Activated CD4-positive, alpha-beta T cell treated with anti-CD3 and anti-CD28 coated beads, Interleukin-2, amount 50 U/mL, for 16 hours (primary cell): ENCODE data around the gene GLP1R.

Source experiments
- DNase-seq: peaks from one replicate; pipeline ENCODE4 v3.0.0-alpha.2; 2020

Gene GLP1R

DNA sequence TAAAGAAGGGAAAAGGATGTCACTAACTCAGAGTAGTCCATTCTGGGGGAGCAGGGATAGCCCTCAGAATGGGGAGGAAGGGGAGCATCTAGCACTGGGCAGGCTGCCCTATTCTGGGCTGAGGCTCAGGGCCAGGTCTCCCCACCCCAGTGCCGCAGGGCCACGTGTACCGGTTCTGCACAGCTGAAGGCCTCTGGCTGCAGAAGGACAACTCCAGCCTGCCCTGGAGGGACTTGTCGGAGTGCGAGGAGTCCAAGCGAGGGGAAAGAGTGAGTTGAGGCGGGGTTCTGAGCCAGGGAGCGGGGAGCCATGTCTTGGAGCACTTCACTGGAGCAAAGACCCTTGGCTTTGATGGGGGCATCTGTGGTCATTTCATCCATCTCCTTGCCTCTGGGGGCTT, 17.0 kb downstream of the GLP1R start:
- no peak for DNase-seq

DNA sequence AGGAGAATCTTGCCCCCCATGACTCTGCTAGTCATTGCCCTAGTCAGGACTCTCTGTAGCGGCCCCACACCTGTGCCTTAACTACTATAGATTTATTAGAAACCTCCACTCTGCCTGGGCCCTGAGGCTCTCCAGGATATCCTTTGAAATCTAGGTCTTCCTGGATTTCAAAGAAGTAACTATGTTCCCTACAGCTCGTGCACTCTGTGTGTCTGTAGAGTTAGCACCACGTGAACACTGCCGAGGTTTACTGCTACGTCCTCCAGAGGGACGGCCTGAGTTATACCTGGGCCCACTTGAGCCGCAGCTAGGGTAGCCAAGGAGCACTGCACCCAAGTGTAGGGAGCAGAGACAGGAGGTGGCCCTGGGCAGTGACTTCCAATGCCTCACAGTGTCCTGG, 19.8 kb downstream of the GLP1R start:
- no peak for DNase-seq

DNA sequence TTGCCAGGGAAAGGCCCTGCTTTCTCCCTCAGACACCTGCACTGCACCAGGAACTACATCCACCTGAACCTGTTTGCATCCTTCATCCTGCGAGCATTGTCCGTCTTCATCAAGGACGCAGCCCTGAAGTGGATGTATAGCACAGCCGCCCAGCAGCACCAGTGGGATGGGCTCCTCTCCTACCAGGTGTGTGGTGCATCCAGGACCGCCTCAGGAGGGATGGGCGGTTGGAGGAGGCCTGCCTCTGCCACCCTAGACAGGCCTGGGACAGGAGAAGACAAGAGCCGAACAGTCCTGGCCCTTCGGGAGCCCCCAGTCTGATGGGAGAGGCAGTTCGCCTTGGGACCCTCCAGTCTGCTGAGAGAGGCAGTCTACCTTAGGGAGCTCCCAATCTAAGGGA, 24.2 kb downstream of the GLP1R start:
- DNase-seq = no peak

DNA sequence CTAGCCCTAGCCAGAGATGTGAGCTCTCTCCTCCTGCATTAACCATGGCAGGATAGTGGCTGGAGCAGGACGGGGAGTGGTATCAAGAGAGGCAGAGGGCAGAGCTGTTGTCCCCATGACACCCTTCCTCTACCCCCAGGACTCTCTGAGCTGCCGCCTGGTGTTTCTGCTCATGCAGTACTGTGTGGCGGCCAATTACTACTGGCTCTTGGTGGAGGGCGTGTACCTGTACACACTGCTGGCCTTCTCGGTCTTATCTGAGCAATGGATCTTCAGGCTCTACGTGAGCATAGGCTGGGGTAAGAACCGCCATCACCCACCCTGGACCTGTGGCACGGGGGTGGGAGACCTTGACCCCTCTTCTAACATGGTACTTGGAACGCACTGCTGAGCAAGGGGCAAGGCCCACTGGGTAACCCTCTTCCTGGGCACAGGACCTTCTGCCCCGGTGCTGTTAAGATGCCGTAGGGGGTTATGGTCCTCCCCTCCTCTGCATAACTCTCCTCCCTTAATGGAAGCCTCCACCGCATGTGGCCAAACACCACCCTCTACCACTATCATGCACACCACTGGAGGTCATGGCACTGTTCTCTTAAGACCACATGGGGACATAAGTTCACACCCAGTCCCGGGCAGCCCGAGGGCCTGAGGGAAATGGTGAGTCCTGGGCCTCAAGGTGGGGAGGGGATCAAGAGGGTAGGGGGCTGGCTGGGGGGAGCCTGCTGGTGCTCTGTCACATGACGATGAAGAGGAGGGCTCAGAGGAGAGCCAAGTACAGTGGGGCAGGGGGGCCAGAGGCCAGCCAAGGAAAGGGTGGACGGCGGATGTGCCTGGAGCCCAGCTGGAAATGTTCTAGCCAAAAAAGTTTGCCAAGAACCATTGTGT, 25.1 kb downstream of the GLP1R start:
- DNase-seq = no peak

DNA sequence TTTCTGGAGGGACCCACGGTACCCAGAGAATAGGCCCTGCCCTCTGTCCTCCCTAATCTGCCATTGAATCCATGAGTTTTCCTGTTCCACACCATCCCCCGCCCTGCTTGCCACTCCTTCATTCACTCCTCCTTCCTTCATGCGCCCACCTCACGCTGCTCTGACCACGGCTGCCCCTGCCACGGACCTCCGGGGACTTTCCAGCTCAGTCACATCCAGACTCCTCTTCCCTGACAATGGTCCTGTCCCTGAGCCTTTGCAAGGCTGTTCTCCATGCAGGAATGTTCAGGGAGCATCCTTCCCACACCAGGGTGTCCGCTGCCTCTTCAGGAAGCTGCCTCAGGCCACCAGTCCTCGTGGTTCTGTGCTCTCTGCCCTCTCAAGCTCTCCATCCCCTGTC, 25.9 kb downstream of the GLP1R start:
- no peak for DNase-seq

DNA sequence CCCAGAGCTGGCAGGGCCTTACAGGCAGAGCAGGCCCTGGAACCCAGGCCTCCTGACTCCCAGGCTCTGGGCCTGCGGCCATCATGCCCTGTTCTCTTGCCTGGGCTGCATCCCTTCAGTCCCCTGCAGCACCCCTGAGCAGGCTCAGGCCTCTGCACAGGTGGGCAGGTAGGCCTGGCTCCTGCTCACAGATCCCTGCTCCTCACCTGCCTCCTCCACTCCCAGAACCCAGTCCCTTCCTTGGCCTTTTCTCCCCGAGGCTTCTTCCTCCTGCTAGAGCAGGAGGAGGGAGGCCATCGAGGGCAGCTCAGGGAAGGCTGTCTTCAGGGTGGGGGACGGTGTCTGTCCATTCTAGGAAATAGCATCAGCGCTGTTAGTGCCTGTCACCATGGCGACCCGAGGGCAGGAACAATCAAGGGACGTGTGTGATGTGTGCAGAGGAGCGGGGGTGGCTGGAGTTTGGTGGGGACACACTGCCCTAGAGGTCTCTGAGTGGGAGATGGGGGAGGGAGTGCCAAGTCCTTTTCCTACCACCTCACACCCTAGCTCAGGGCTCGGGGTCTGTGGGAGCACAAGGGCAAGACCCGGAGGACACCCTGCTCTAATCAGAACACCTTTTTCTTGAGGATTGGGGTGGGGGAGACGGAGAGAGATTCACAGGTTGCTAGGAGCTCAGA, 26.6 kb downstream of the GLP1R start:
- no peak for DNase-seq

DNA sequence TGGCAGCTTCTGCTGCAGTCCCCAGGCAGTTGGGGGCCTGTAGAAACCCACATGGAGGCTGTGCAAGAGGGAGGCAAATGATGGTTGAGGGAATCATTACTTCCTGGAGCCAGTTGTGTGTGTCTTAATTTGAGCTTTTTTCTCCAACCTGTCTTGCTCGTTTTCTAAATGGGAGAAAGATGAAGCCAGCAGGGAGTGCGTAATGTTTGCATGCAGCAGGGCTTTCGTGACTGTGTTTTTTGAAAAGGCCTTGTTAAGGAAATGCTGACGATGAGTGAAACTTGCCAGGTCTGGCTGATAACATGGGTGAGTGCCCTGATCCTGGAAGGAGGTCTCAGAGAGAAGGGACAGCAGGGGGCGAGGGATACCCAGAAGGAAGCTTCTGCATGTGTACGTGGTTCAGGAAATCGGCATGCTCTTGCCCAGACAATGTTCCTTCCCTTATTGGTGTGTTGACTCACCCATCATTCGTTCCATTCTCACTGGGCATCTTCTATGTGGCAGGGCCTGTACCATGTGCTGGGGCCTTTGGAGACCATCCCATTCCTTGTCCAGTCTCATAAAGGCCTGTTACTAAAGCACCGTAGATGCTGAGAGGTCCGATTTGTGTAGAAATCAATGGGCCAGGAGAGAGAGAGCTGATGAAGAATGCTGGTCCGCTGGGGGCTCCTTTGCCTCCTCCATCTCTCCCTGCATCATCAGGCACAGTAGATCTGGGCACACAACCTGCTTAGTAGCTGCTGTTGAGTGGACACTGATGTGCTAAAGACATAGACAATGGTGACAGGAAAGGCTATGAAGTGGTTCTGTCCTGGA, 27.4 kb downstream of the GLP1R start:
- no peak for DNase-seq

DNA sequence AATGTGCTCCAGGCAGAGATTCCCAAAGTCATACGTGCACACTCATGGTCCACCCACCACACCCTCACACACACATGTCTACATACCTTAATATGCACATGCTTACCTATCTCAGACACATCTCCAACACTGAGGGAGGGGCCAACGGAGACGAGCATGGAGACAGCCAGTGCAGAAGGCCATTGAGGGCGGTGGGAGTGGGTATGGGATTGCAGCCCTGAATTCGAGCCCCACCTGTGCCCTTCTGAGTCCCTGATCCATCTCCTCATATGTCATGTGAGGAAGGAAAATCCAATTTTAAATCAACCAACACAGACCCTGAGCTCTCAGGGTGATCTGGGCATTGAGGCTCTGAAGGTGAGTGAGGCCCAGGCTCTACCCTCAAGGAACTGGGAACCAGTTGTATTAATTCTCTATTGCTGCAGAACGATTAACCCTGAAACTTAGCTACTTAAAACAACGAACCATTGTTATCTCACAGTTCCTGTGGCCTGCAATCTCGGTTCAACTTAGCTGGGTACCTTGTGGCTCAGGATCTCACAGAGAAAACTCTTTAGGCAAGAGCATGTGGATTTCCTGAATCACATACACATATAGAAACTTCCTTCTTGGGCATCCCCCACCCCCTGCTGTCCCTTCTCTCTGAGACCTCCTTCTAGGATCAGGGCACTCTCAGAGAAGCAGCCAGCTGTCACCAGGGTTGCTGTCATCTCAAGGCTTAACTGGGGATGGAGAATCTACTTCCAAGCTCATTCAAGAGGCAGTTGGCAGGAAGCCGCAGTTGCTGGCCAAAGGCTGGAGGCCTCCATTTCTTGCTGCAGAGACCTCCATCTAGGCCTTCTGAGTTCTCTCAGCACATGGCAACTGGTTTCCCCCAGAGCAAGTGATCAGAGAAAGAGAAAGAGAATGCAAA, 28.3 kb downstream of the GLP1R start:
- DNase-seq = no peak

DNA sequence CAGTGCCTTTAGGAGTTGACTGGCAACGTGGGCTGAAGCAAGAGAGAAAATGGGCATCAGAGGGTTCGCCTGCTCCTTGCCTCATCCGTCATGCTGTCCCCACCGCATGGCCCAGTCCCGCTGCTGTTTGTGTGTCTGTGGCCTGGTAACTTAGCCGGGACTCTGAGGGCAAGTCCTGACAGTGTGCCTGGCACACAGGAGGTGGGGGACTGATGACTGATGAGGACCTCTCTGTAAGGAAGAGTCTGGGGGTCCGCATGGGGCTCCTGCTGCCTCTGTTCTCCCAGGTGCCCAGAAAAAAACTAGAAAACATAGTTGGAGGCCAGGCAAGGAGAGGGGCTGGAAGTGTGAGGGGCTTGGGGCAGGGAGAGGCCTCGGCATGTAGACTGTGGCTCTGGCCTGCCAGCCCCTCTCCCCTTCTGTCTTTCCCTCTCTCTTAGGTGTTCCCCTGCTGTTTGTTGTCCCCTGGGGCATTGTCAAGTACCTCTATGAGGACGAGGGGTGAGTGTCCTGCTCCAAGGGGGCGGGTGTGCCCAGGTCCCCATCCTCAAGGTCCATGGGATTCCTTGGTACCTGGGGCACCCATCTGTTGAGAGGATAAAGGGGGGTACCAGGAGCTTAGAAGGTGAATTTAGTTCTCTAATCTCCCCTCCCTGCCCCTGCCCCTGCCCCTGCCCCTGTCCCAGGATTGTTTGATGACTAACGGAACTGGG, 29.5 kb downstream of the GLP1R start:
- DNase-seq = no peak

DNA sequence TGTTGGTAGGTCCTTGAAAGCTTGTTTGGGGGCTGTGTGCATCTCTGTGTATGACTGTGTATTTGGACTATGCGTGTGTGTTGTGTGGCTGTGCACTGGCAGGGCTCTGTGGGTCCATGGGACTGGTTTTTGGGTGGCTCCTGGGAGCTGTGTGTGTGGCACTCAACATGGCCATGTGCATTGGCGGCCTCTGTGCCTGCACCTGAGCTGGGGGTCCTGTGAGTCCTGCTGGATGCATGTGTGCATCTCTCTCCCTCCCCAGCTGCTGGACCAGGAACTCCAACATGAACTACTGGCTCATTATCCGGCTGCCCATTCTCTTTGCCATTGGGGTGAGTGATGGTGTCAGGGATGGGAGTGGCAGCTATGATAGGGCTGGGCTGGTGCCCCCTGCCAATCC, 30.1 kb downstream of the GLP1R start:
- DNase-seq = no peak

DNA sequence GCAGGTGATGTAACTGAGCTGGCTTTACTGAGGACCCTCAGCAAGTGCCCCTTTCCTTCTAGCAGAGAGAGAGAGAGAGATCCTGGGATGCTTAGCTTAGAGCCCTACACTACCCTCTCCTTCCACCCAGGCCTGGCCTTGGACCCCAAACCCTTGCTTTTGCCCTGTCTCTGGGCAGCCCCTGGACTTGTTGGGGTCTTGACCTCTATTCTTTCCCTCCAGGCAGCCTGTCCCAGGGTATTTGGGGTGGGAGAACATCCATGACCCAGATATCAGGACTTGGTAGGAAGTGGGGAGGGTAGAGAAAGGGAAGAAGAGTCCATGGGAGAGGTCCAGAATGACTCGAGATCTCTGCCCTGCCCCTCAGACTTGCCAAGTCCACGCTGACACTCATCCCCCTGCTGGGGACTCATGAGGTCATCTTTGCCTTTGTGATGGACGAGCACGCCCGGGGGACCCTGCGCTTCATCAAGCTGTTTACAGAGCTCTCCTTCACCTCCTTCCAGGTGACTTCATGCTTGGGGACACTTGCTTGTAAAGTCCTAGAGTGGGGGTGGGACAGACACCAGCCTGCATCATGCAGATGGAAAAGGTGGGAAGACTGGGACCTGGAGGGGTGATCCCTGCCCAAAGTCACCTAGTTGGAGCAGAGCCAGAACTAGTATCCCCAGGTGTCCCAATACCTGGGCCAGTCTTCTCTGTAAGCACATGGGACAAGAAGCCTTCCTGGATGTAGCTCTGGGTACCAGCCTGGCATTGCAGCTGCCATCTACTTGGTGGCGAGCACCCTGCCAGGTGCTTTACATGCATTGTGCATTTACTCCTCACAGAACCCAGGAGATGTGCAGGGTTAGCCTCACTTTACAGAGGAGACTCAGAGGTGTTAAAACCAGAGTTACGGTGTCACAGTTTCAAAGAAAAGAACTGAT, 30.9 kb downstream of the GLP1R start:
- no peak for DNase-seq

DNA sequence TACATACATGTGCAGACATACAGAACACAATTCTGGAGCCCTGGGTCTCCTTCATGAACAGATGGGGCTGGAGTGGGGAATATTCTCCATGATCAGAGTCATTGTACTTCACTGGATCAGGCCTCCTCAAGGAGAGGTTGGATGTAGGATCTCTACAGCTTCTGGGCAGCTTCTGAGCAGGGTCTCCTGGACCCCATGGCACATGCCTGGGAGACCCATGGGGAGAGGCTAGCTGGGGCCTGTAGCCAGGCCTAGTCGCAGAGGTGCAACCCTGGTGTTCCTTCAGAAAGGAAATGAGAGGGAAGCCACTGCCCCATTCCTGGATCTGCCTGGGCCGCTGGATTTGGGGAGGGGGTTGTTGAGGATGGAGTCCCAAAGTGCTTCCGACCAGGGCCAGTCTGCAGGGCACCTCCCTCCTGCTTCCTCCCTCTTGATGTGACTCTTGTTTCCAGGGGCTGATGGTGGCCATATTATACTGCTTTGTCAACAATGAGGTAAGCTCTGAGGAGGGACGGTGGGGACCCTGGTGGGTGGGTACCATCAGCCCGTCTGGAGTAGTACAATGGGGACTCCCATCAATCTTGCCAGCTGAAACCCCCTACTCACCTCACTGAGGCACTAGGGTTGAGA, 31.8 kb downstream of the GLP1R start:
- no peak for DNase-seq

DNA sequence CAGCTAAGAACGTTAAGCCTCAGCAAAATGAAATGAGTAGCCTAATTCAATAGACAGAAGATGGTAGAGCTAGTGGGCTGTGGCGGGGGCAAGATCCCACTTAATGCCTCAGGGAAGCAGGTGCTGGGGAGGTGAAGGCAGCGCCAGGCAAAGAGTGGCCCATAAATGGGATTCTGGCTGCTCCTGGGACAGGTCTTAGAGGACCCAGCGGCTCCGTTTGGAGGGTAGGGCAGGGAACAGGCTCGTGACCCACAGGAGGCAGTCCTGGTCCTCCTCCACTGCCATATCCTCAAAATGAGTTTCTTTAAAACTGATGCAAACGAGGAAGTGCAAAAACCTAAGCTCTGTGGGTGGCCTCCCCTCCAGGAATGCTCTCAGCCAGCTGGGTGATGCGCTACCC, 33.7 kb downstream of the GLP1R start:
- no peak for DNase-seq

DNA sequence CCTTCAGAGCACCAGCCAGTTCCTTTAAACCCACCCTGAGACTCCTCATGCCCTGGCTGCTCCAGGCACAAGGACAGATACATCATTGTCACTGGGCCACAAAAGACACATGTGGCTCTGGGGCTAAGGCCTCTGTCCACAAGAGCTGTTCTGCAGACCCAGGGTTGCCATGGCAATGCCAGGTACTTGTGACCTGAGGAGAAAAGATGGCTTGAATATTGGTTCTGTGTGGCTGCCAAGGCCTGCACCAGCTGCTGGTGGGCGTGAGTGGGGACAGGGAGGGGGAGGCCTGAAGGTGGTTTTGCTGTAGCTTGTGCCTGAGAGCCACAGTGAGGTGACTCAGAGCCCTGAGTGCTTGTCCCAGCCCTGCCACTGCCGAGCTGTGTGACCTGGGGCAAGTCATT, 34.7 kb downstream of the GLP1R start:
- no peak for DNase-seq

DNA sequence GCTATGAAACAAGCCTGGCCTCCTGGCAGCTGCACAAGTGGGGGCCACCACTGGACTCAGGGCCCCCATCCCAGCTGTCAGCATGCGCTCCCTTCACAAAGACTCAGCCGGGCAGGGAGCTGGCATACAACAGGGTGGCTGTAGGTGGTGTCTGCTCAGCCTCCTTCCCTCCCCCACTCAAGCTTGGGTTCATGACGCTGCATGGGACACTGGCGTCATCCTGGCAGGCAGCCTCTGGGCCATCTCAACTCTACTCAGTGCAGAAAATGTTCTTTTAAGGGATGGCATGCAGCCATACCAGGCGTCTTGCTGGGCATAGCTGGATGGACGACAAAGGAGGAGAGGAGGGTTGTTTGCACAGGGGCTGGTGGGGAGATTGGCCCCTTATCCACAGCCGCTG, 35.9 kb downstream of the GLP1R start:
- no peak for DNase-seq

DNA sequence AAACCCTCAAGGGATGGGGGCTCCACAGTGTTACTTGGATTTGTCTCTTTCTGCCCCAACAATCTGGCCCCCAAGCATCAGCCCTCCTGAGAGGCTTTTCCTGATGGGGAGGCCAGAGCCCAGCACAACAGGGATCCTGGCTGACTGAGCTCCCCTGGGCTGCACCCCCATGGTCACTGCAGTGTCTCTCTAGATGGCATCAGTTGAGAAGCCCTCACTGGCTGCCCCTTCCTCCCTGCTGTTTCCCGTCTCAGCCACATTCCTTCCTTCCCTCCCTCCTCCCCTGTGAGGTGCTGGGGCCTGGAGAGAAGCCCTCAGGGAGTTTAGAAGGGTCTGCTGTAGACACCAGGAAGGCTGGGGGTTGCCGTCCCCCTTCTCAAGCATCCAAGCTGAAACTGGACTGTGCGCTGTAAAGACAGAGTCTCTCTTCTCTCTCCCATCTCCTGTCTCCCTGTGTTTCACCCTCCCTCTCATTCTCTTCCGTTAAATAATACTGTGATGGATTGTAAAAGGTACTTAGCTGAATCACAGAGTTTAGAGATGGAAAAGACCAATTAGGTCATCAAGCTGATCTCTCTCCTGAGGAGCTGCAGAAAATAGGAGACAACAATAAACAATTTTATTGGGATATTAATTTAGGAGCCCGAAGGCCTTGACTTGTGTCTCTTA, 36.7 kb downstream of the GLP1R start:
- DNase-seq = no peak

DNA sequence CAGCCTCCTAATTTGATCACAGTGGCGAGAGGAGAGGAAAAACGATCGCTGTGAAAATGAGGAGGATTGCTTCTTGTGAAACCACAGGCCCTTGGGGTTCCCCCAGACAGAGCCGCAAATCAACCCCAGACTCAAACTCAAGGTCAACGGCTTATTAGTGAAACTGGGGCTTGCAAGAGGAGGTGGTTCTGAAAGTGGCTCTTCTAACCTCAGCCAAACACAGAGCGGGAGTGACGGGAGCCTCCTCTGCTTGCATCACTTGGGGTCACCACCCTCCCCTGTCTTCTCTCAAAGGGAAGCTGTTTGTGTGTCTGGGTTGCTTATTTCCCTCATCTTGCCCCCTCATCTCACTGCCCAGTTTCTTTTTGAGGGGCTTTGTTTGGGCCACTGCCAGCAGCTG, 37.7 kb downstream of the GLP1R start:
- DNase-seq = peak; percentile 69

DNA sequence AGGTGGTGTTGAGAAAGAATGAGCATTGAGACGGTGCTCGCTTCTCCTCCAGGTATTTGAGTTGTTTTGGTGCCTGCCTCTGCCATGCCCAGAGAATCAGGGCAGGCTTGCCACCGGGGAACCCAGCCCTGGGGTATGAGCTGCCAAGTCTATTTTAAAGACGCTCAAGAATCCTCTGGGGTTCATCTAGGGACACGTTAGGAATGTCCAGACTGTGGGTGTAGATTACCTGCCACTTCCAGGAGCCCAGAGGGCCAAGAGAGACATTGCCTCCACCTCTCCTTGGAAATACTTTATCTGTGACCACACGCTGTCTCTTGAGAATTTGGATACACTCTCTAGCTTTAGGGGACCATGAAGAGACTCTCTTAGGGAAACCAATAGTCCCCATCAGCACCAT, 38.1 kb downstream of the GLP1R start:
- no peak for DNase-seq

DNA sequence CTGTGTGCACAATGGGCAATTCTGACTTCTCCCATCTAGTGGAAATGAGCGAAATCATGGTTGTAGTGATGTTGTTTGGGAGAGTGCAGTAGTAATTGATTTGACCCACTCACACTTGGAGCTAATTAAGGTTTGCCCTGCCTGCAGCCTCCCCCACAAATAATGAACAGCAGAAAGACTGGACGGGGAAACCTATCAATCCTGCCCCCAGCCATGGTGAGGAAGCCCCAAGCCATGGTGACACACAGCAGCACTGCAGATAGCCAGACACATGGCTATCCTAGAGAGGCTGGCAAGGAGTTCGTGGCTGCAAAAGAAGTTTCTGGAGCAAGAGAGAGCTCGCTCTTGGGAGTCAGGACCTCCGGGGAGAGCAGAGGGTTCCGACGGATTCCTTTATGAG, 38.6 kb downstream of the GLP1R start:
- DNase-seq = no peak

DNA sequence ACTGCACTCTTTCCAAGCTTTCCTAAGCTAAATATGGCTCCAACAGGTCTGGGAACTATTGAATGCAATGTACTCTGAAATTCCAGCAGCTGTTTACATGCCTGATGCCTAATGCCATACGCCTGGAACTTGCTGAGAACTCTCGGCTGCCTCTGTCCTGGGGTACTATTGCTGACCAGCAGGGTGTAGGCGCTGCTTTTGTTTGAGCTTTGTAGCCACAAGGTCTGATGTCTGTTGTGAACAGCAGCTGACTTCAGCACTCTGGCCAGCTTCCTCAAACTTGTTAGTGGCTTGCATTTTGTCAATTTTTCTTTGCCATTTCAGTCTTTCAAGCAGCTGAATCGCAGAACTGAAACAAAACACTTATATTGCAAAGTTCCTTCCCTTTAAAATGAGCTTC, 39.8 kb downstream of the GLP1R start:
- no peak for DNase-seq
